Urinary bladder (tissue), 4 donors: Measurements from ENCODE around the gene CDK5. TPM values are rescaled to one million over a fixed set of nuclear protein-coding genes. Genes with fewer than 3 reads are reported as not detected.
"Not testable (repeated sequence)": the region's sequence is repeated elsewhere in the genome, so short reads cannot be mapped to it uniquely, and the experiment has no call there.

ENCODE experiments used
- DNase-seq: peaks from one replicate; pipeline ENCODE4 v3.0.0-alpha.2; 2015; ENCODE audit errors: extremely low spot score
- H3K27ac ChIP-seq: one replicate; pipeline ENCODE4 v1.5.1; 2013; ENCODE audit warnings: low read depth, mild to moderate bottlenecking, moderate library complexity
- H3K36me3 ChIP-seq: one replicate; pipeline ENCODE4 v1.6.1; 2013; ENCODE audit warnings: mild to moderate bottlenecking, moderate library complexity; ENCODE audit not compliant: insufficient read depth
- H3K4me1 ChIP-seq: one replicate; pipeline ENCODE4 v1.6.1; 2013; ENCODE audit warnings: mild to moderate bottlenecking, moderate library complexity; ENCODE audit not compliant: insufficient read depth
- H3K4me3 ChIP-seq: one replicate; pipeline ENCODE4 v1.5.1; 2013; ENCODE audit warnings: low read depth, low read length
- WGBS: extraction: QIAGEN DNeasy Blood & Tissue Kit; methylation state at CpG from one replicate; pipeline ENCODE4 v1.1.7; 2013; 5-methylcytosine and 5-hydroxymethylcytosine counted together
- polyA plus RNA-seq: library from polyadenylated mRNA; stranded (reverse); fragments of 200-250 nt; gene quantifications from one replicate; pipeline ENCODE4 v1.2.3, GENCODE V29; 2013
- total RNA-seq: library from RNA; depleted of rRNA; stranded (reverse); fragments of >200 nt; gene quantifications from one replicate; pipeline ENCODE4 v1.2.3, GENCODE V29; 2014
- donor health status: healthy with polysubstance abuse.
- donor health status: healthy.

Gene CDK5
- total and polyA plus RNA-seq, 2 donors: 6.7 to 9.4 TPM

DNA sequence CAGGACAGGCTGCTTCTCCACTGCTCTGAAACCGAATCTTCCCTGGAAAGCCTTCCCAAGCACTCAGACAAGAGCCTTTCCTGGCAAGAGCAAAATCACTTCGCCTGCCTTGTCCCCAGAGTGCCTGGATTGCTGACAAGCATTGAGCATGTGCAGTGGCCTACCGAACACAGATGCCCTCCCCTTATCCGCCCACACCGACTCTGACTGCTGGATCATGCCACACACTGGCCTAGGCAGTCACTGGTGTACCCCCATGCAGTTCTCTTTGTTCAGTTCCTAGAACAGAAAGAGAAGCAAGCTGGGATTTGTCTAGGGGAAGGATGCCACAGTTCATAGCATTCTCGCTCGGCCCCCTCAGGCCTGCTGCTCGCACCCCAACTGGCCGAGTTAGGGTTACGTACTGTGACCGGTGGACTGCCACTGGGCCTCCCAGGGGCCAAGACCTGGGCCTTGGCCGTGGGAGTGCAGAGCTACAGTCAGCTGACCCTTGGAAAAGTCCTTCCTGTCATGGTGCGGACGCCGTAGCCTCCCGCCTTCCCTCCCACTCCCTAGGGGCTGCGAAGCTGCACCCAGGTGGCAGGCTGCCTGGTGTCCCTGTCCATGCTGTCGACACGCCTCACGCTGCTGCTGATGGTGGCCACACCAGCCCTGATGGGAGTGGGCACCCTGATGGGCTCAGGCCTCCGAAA lies 22.5 kb downstream of the CDK5 start:
- Histone ChIP-seq H3K27ac (no peak overlapping the region), H3K36me3 (no peaks in the 10 kb centered on the region), H3K4me3 (no peak overlapping the region), H3K4me1 (no peaks in the 10 kb centered on the region)
- DNase-seq: no peak
- whole genome bisulfite sequencing: 85% methylated on average over 21 of the region's 21 CpGs

DNA sequence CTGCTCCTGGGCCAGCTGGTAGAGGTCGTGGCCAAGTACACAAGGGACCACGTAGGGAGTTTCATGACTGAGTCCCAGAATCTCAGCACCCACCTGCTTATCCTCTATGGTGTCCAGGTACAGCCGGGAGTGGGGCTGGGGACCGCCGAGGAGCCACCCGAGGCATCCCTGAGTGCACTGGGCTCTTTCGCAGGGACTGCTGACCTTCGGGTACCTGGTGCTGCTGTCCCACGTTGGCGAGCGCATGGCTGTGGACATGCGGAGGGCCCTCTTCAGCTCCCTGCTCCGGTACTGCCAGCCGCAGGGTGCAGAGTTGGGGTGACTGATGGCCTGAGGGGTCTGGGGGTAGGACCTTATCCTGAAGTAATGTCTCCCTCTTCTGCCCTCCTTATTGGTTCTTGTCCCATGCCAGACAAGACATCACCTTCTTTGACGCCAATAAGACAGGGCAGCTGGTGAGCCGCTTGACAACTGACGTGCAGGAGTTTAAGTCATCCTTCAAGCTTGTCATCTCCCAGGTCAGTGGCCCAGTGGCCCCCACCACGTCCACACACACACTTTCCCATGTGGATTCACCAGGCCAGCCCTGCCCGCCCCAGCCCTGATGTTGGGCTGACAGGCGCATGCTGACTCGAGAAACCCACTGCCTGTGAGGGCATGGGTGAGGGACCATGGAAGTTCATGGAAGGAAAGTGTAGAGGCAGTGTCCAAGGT lies 23.2 kb downstream of the CDK5 start:
- Histone ChIP-seq H3K36me3 (no peaks in the 10 kb centered on the region), H3K27ac (no peak overlapping the region), H3K4me1 (no peaks in the 10 kb centered on the region), H3K4me3 (no peak overlapping the region)
- no peak for DNase-seq
- WGBS: 90% methylated on average over 21 of the region's 21 CpGs

GRCh38 chr7:151033864-151034249 lies 23.8 kb downstream of the CDK5 start:
- WGBS: 89% methylated on average over 5 of the region's 5 CpGs
- no peak for DNase-seq
- Histone ChIP-seq H3K4me1 (no peaks in the 10 kb centered on the region), H3K4me3 (no peak overlapping the region), H3K27ac (no peak overlapping the region), H3K36me3 (no peaks in the 10 kb centered on the region)

DNA sequence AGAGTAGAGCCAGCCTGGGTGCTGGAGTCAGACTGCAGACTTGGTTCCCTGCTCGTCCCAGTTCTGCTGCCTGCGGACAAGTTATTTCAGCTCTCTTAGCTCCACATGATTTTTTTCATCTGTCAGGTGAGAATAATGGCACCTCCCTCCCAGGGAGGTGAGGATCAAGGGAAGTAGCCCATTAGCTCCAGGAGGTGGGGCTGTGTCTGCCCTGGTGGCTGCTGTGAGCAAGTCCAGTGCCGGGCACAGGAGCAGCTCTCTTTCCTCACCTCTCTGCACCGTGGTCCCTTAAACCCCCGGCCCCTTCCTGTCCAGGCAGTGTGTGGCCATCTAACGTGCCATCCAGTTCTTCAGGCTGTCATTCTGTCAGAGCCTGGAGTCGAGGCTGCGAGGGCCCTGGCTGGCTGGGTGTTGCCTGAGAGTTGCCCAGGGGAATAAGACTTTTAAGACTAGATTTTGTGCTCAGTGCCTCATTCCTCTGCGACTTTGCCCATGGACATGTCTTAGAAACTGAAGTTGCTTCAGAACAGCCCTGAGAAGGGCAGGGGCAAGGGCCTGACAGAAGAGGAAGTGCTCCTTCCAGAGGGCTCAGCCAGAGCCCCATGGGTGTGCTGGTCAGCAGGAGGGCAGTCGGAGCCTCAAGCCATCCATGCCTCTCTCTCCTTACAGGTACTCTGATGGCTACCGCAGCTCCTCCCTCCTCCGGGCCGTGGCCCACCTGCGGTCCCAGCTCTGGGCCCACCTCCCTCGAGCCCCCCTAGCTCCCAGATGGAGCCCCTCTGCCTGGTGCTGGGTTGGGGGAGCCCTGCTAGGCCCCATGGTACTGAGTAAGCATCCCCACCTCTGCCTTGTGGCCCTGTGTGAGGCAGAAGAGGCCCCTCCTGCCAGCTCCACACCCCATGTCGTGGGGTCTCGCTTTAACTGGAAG lies 24.5 kb downstream of the CDK5 start:
- 84% methylated on average over 17 of the region's 17 CpGs for WGBS
- no peaks in the 10 kb centered on the region for H3K36me3 ChIP-seq
- H3K4me3 ChIP-seq: no peak overlapping the region
- DNase-seq: no peak
- no peaks in the 10 kb centered on the region for H3K4me1 ChIP-seq
- H3K27ac ChIP-seq: no peak overlapping the region

- WGBS: 92% methylated on average over 4 of the region's 4 CpGs
- H3K4me3 ChIP-seq: no peak overlapping the region
- no peak overlapping the region for H3K27ac ChIP-seq
- no peaks in the 10 kb centered on the region for H3K36me3 ChIP-seq
- no peaks in the 10 kb centered on the region for H3K4me1 ChIP-seq
- DNase-seq: no peak
Observed at GRCh38 chr7:151031011-151031410, 26.7 kb downstream of the CDK5 start.

DNA sequence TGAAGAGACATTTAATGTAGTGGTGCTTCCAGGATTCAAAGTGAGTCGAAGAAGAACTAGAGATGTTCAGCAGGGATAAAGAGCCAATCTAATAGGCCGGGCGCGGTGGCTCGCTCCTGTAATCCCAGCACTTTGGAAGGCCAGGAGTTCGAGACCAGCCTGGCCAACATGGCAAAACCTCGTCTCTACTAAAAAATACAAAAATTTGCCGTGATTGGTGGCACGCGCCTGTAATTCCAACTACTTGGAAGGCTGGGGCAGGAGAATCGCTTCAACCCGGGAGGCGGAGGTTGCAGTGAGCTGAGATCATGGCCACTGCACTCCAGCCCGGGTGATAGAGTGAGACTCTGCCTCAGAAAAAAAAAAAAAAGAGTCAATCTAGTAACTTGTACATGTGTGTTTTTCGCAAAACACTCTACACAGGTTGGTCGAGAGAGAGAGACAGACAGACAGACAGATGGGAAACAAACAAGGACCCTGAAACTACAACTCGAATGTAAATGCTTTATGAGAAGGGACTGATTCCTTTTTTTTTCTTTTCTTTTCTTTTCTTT lies 28.7 kb downstream of the CDK5 start:
- H3K4me1 ChIP-seq: no peaks in the 10 kb centered on the region
- H3K27ac ChIP-seq: no peak overlapping the region
- no peaks in the 10 kb centered on the region for H3K36me3 ChIP-seq
- no peak for DNase-seq
- H3K4me3 ChIP-seq: peak overlapping the region; percentile 54
- WGBS: 49% methylated on average over 17 of the region's 17 CpGs

GRCh38 chr7:151028131-151028947 lies 29.4 kb downstream of the CDK5 start, which contains the start of gene ABCB8:
Gene ABCB8 (plus strand): TSS chr7:151028450. CDS start chr7:151028516, 66 bp downstream.
- Histone ChIP-seq H3K4me3 (peak within 1 kb of the TSS; percentile 54), H3K36me3 (no peaks in the 10 kb centered on the region), H3K4me1 (no peaks in the 10 kb centered on the region), H3K27ac (peak within 1 kb of the TSS; percentile 35)
- DNase-seq: peak; percentile 99
- WGBS: under 1% methylated on average over 53 of the region's 53 CpGs

- WGBS: 10% methylated on average over 16 of the region's 16 CpGs
- peak overlapping the region; percentile 9 for H3K4me3 ChIP-seq
- not testable (repeated sequence) for H3K27ac ChIP-seq, H3K4me1 ChIP-seq, H3K36me3 ChIP-seq, DNase-seq
Observed at GRCh38 chr7:151027728-151028130, 30.0 kb downstream of the CDK5 start.

DNA sequence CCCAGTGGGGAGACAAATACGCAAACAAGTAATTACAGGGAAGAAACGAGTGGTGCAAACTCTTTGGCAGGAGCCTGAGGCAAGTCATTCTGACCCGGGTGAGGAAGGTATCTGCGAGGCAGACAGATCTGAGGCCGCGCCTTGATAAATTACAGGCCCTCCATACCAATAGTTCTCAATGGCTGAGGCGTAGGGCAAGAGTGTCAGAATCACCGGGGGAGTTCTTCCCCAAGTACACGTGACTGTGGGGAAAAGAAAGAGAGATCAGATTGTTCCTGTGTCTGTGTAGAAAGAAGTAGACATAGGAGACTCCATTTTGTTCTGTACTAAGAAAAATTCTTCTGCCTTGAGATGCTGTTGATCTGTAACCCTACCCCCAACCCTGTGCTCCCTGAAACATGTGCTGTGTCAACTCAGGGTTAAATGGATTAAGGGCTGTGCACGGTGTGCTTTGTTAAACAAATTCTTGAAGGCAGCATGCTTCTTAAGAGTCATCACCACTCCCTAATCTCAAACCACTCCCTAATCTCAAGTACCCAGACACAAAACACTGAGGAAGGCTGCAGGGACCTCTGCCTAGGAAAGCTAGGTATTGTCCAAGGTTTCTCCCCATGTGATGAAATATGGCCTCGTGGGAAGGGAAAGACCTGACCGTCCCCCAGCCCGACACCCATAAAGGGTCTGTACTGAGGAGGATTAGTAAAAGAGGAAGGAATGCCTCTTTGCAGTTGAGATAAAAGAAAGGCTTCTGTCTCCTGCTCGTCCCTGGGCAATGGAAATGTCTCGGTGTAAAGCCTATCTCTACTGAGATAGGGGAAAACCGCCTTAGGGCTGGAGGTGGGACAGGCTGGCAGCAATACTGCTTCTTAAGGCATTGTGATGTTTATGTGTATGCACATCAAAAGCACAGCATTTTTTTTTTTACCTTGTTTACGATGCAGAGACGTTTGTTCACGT lies 30.6 kb downstream of the CDK5 start:
- not testable (repeated sequence) for H3K27ac ChIP-seq, DNase-seq, H3K4me3 ChIP-seq, H3K4me1 ChIP-seq, H3K36me3 ChIP-seq
- WGBS: 41% methylated on average over 19 of the region's 19 CpGs

- no peak overlapping the region for H3K4me3 ChIP-seq
- H3K4me1 ChIP-seq: no peaks in the 10 kb centered on the region
- no peak overlapping the region for H3K27ac ChIP-seq
- no peak for DNase-seq
- WGBS: 88% methylated on average over 4 of the region's 4 CpGs
- no peaks in the 10 kb centered on the region for H3K36me3 ChIP-seq
Observed at GRCh38 chr7:151025924-151026671, 31.6 kb downstream of the CDK5 start.

GRCh38 chr7:151024435-151025056 lies 33.2 kb downstream of the CDK5 start, which contains the start of gene ATG9B:
Gene ATG9B (minus strand): TSS chr7:151024494. CDS start chr7:151024423, 71 bp downstream.
- 71% methylated on average over 4 of the region's 4 CpGs for WGBS

More at GRCh38 chr7:151024435-151025056, 33.2 kb downstream of the CDK5 start, which contains the start of gene ATG9B:
- Histone ChIP-seq H3K27ac (no peak within 1 kb of the TSS), H3K4me1 (no peaks in the 10 kb centered on the region), H3K36me3 (no peaks in the 10 kb centered on the region), H3K4me3 (no peak within 1 kb of the TSS)
- no peak for DNase-seq
